K562 (cell line): ENCODE measurements around the gene ADAMTS14. TPM values are rescaled to one million over a fixed set of nuclear protein-coding genes. Genes with fewer than 3 reads are reported as not detected.

ENCODE experiments used
- MAFK ChIP-seq: IDR thresholded peaks from 2 replicates; pipeline ENCODE4 v1.6.1; 2011; ENCODE audit warnings: low read length, improper control_type of control experiment
- PHB ChIP-seq: fragments of 250-450 bp; sonication (Bioruptor Pico); IDR thresholded peaks from 2 replicates; pipeline ENCODE4 v1.5.0; 2021
- PHF20 ChIP-seq: fragments of 450-650 bp; IDR thresholded peaks from 2 replicates; pipeline ENCODE4 v1.6.1; 2018; ENCODE audit not compliant: partially characterized antibody
- RB1 ChIP-seq: fragments of 450-650 bp; IDR thresholded peaks from 2 replicates; pipeline ENCODE4 v1.6.1; 2017; ENCODE audit warnings: low read depth, mild to moderate bottlenecking
- polyA plus RNA-seq, 8 experiments: library from polyadenylated mRNA; depleted of rRNA in 4 of 8; stranded (reverse) in 5 of 8; unstranded in 3 of 8; fragments of >200 nt; fragmentation: Nextera tagmentation in 2 of 8; fragmentation: Illumina TruSeq in 1 of 8; extraction: Ambion mirVana in 2 of 8; extraction: Trizol in 1 of 8; gene quantifications; 2 replicates each; pipeline versions ENCODE4 v1.2.1 to v1.2.3, GENCODE V29; 2011 to 2014; ENCODE audit warnings: inconsistent platforms in 1 of 8, missing spikeins in 1 of 8
- total RNA-seq, 7 experiments: library from RNA; depleted of rRNA in 6 of 7; stranded (reverse); fragments of >200 nt in 6 of 7; fragmentation: Illumina TruSeq in 2 of 7; extraction: Trizol in 2 of 7; gene quantifications; 2 replicates each; pipeline versions ENCODE4 v1.2.1 to v1.2.3, GENCODE V29; 2011 to 2021; ENCODE audit warnings: low replicate concordance in 1 of 7
- TF ChIP-seq, protein P1 (sequence below): fragments of 200-800 bp; sonication (Bioruptor generic); IDR thresholded peaks from 2 replicates; pipeline ENCODE4 v1.6.1; 2016; ENCODE audit warnings: missing genetic modification characterization, missing compliant biosample characterization
- TF ChIP-seq, protein P2 (sequence below), 2 experiments: fragments of 450-650 bp; IDR thresholded peaks; 2 replicates each; pipeline ENCODE4 v1.6.1; 2016
- TF ChIP-seq, protein P3 (sequence below): conservative IDR thresholded peaks from 2 replicates; pipeline ENCODE4 v1.6.1; 2011; ENCODE audit warnings: low read depth, mild to moderate bottlenecking, low read length; ENCODE audit not compliant: control insufficient read depth
- TF ChIP-seq, protein P4 (sequence below): fragments of 450-650 bp; IDR thresholded peaks from 2 replicates; pipeline ENCODE4 v1.6.1; 2016; ENCODE audit warnings: low read depth

Gene ADAMTS14
- total and polyA plus RNA-seq, 9 of the 15 experiments (the other 6 are each of a cell fraction or from before 2014, with no cell fraction given): 0.04 to 37.4 (median 15.9) TPM

DNA sequence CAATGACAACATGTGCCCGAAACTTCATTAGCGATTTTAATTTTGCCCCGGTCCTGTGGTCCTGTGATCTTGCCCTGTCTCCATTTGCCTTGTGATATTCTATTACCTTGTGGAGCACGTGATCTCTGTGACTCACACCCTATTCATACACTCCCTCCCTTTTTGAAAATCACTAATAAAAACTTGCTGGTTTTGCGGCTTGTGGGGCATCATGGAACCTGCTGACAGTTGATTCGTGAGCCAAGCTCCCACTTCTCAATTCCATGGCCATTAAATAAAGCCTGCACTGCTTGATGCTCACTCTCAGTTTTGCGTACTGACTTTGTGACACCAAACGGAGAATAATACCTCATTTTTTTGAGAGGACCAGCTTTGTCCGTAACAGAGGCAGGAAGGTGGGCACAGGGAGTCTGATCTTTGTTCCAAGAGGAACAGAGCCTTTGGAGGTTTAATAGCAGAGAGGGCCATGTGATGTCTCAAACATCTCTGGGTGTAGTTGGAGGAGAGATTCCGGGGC, 3.8 kb upstream of the ADAMTS14 start (continued):
- TF ChIP-seq, protein P1, sequence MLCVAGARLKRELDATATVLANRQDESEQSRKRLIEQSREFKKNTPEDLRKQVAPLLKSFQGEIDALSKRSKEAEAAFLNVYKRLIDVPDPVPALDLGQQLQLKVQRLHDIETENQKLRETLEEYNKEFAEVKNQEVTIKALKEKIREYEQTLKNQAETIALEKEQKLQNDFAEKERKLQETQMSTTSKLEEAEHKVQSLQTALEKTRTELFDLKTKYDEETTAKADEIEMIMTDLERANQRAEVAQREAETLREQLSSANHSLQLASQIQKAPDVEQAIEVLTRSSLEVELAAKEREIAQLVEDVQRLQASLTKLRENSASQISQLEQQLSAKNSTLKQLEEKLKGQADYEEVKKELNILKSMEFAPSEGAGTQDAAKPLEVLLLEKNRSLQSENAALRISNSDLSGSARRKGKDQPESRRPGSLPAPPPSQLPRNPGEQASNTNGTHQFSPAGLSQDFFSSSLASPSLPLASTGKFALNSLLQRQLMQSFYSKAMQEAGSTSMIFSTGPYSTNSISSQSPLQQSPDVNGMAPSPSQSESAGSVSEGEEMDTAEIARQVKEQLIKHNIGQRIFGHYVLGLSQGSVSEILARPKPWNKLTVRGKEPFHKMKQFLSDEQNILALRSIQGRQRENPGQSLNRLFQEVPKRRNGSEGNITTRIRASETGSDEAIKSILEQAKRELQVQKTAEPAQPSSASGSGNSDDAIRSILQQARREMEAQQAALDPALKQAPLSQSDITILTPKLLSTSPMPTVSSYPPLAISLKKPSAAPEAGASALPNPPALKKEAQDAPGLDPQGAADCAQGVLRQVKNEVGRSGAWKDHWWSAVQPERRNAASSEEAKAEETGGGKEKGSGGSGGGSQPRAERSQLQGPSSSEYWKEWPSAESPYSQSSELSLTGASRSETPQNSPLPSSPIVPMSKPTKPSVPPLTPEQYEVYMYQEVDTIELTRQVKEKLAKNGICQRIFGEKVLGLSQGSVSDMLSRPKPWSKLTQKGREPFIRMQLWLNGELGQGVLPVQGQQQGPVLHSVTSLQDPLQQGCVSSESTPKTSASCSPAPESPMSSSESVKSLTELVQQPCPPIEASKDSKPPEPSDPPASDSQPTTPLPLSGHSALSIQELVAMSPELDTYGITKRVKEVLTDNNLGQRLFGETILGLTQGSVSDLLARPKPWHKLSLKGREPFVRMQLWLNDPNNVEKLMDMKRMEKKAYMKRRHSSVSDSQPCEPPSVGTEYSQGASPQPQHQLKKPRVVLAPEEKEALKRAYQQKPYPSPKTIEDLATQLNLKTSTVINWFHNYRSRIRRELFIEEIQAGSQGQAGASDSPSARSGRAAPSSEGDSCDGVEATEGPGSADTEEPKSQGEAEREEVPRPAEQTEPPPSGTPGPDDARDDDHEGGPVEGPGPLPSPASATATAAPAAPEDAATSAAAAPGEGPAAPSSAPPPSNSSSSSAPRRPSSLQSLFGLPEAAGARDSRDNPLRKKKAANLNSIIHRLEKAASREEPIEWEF (CRISPR knock-in tag): no peak; the same call in 1 of the 2 replicates
- TF ChIP-seq RB1 (no peak), PHF20 (no peak), MAFK (no peak), PHB (CRISPR knock-in tag) (no peak)
- TF ChIP-seq, protein P2, sequence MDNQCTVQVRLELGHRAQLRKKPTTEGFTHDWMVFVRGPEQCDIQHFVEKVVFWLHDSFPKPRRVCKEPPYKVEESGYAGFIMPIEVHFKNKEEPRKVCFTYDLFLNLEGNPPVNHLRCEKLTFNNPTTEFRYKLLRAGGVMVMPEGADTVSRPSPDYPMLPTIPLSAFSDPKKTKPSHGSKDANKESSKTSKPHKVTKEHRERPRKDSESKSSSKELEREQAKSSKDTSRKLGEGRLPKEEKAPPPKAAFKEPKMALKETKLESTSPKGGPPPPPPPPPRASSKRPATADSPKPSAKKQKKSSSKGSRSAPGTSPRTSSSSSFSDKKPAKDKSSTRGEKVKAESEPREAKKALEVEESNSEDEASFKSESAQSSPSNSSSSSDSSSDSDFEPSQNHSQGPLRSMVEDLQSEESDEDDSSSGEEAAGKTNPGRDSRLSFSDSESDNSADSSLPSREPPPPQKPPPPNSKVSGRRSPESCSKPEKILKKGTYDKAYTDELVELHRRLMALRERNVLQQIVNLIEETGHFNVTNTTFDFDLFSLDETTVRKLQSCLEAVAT (IDR thresholded peaks at IDR 0.05): peak in 1 of 2 experiments; percentile 58; a peak in 1 of 4 replicates
- TF ChIP-seq, protein P3, sequence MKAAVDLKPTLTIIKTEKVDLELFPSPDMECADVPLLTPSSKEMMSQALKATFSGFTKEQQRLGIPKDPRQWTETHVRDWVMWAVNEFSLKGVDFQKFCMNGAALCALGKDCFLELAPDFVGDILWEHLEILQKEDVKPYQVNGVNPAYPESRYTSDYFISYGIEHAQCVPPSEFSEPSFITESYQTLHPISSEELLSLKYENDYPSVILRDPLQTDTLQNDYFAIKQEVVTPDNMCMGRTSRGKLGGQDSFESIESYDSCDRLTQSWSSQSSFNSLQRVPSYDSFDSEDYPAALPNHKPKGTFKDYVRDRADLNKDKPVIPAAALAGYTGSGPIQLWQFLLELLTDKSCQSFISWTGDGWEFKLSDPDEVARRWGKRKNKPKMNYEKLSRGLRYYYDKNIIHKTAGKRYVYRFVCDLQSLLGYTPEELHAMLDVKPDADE: no peak
- TF ChIP-seq, protein P4, sequence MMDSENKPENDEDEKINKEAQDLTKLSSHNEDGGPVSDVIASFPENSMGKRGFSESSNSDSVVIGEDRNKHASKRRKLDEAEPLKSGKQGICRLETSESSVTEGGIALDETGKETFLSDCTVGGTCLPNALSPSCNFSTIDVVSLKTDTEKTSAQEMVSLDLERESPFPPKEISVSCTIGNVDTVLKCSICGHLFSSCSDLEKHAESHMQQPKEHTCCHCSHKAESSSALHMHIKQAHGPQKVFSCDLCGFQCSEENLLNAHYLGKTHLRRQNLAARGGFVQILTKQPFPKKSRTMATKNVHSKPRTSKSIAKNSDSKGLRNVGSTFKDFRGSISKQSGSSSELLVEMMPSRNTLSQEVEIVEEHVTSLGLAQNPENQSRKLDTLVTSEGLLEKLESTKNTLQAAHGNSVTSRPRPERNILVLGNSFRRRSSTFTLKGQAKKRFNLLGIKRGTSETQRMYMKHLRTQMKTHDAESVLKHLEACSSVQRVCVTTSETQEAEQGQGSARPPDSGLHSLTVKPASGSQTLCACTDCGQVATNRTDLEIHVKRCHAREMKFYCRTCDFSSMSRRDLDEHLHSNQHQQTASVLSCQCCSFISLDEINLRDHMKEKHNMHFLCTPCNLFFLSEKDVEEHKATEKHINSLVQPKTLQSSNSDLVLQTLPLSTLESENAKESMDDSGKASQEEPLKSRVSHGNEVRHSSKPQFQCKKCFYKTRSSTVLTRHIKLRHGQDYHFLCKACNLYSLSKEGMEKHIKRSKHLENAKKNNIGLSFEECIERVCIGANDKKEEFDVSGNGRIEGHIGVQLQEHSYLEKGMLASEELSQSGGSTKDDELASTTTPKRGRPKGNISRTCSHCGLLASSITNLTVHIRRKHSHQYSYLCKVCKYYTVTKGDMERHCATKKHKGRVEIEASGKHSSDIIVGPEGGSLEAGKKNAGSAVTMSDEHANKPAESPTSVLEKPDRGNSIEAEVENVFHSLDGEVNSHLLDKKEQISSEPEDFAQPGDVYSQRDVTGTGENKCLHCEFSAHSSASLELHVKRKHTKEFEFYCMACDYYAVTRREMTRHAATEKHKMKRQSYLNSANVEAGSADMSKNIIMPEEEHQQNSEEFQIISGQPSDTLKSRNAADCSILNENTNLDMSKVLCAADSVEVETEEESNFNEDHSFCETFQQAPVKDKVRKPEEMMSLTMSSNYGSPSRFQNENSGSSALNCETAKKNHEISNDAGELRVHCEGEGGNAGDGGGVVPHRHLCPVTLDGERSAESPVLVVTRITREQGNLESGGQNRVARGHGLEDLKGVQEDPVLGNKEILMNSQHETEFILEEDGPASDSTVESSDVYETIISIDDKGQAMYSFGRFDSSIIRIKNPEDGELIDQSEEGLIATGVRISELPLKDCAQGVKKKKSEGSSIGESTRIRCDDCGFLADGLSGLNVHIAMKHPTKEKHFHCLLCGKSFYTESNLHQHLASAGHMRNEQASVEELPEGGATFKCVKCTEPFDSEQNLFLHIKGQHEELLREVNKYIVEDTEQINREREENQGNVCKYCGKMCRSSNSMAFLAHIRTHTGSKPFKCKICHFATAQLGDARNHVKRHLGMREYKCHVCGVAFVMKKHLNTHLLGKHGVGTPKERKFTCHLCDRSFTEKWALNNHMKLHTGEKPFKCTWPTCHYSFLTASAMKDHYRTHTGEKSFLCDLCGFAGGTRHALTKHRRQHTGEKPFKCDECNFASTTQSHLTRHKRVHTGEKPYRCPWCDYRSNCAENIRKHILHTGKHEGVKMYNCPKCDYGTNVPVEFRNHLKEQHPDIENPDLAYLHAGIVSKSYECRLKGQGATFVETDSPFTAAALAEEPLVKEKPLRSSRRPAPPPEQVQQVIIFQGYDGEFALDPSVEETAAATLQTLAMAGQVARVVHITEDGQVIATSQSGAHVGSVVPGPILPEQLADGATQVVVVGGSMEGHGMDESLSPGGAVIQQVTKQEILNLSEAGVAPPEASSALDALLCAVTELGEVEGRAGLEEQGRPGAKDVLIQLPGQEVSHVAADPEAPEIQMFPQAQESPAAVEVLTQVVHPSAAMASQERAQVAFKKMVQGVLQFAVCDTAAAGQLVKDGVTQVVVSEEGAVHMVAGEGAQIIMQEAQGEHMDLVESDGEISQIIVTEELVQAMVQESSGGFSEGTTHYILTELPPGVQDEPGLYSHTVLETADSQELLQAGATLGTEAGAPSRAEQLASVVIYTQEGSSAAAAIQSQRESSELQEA: no peak
